Hematopoietic multipotent progenitor cell treated with erythropoietin and hydrocortisone succinate and interleukin-3 and kit ligand, for 4 days (in vitro differentiated cells): ENCODE data around the gene KIAA1217.
A peak's percentile ranks its signal among the peaks of the same experiment; 100 is the strongest.

Experiments
- DNase-seq: peaks from one replicate; pipeline ENCODE4 v3.0.0-alpha.2; 2015

Gene KIAA1217

DNA sequence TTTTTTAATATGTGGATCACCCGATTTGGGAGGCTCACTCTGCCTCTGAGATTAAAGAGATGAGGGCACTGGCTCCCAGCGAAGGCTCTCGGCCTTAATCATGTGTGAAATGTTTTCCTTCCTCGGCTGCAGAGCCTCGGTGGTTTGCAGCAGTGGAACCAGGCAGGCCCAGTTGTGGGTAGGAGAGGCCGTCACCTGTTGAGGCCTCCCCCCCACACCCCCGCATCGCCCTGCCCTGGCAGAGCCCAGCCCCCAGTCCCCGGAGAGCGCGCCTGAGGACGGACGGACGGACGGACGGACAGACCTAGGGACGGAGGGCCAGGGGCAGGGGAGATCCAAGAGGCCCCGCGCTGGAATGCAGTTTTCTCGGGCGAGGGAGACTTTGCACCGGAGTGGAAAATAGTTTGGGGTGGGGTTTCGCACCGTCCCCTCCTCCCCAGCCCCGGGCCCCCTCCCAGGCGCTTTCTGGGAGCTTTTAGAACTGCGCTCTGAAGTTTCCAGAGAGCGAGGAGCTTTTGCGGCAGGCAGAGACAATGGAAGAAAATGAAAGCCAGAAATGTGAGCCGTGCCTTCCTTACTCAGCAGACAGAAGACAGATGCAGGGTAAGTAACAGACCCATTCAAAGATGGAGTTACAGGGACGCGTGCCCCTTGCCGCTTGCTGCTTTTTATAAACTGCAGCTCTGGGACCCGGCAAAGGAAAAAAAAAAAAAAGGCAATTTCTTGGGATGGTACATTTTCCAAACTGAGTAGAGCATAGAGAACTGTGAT is at the start of gene KIAA1217:
Gene KIAA1217, plus strand, starts transcription at position 478 of the 771 bp plus-strand sequence. Its CDS starts 56 bp downstream, at position 534.
- DNase-seq: no peak

- DNase-seq: no peak
These were observed 46.5 kb upstream of the KIAA1217 start for GRCh38 chr10:24162206-24162985.

DNA sequence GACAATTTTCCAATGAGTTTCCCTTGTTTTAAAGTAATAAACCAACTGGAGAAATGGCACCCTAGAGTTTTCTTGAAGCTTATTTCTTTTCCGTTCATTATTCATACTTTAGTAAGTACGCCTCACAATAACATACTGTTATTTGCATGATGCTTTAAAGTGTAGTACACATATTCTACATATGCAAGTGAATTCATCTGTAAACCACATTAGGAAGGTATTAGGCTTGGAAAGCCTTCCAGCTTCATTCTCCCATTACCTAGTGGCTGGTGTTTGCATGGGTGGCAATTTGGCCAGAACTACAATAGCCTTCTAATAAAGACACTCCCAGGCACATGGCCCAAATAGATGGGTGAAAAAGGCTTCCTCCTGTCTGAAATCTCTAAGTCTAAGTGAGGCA is 45.5 kb upstream of the KIAA1217 start:
- no peak for DNase-seq

- DNase-seq: no peak
These were observed 40.4 kb upstream of the KIAA1217 start for GRCh38 chr10:24168258-24169170.

DNA sequence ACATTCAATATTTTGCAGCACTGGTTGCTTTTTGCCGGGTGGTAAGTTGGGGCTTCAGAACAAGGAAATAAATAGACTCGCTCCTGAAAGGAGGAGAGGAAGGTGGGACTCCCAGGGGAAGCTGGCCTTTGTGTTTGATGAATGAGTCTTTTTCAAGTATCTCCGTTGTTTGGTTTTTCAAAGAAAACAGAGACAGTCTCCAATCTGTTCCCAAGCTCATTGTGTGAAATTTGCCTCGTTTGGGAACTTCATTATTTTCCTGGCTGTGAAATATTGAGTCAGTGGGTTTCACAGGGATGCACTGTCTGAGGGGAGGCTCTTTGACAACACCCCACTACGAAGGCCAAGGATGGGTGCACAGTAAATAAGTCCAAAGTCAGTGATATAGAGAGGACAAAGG is 38.7 kb upstream of the KIAA1217 start:
- DNase-seq: no peak

DNA sequence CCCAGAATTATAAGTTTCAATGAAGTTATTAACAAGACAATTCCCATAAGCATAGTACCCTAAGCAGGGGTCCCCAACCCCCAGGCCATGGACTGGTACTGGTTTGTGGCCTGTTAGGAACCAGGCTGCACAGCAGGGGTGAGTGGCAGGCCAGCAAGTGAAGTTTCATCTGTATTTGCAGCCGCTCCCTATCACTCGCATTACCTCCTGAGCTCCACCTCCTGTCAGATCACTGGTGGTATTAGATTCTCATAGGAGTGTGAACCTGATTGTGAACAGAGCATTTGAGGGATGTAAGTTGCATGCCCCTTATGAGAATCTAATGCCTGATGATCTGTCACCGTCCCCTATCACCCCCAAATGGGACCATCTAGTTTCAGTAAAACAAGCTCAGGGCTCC is 36.0 kb upstream of the KIAA1217 start:
- DNase-seq: no peak

GRCh38 chr10:24174014-24174413 is 34.9 kb upstream of the KIAA1217 start:
- no peak for DNase-seq

DNA sequence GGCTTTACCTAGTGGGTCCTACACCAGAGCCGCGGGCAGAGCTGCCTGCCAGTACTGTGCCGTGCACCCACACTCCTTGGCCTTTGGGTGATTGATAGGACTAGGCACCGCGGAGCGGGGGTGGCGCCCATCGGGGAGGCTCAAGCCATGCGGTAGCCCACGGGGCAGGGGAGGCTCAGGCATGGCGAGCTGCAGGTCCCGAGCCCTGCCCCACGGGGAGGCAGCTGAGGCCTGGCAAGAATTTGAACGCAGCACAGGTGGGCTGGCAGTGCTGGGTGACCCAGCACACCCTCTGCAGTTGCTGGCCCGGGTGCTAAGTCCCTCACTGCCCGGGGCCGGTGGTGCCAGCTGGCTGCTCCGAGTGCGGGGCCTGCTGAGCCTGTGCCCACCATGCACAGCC is 32.3 kb upstream of the KIAA1217 start:
- no peak for DNase-seq

- DNase-seq: no peak
These were observed 31.3 kb upstream of the KIAA1217 start for GRCh38 chr10:24177636-24178035.

- DNase-seq: no peak
These were observed 28.0 kb upstream of the KIAA1217 start for GRCh38 chr10:24180891-24181290.

DNA sequence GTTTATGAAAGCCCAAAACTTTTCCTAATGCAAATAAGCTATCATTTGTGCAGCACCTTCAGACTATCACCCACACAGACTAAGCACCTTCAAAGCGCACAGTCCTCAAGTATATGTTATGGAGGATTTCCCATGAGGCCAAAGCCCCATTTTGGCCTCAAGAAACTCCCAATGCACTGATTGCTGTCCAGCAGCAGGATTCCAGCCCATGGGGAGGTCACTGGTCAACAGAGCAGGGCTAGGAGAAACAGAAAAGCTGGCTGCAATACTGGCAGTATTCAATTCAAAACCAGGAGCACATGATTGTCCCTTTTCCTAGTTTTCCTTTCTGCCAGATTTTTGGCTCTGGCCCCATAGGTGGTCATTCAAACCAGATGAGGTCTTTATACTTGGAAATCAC is 24.5 kb upstream of the KIAA1217 start:
- no peak for DNase-seq

DNA sequence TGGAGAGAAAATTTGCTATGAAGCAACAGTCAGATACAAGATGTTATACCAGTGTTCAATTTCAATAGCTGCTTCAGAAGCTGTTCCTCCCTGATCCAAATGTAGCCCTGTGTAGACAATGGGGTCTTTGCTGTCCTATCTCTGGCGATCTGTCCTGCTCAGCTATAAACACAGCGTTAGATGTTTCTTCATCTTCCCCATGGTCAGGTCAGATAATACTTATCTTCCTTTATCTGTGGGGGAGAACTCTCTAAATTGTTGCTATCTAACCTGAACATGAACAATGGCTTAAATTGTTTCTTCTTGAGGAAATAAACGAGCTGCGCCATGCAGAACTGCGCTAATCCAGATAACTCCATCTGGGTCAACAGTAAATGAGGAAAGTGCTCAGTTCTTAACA is 15.6 kb upstream of the KIAA1217 start:
- peak; percentile 38 for DNase-seq

DNA sequence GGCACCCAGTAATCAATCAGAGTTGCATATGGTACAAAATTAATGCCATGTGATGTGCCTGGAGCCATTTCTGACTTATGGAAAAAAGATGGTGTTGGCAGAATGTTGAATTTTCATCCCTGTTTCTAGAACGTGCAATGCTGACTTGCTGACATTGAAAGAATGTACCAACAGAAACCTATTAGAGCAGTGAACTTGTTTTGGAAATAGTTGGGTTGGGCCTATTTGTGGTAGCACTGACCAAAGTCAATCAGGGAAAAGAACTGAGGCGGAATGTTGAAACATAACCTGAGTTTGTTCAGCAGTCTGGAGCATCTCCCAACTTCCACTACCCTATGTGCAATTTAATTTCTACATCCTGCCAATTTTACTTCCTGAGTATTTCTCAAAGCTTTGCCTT is 11.7 kb upstream of the KIAA1217 start:
- no peak for DNase-seq

DNA sequence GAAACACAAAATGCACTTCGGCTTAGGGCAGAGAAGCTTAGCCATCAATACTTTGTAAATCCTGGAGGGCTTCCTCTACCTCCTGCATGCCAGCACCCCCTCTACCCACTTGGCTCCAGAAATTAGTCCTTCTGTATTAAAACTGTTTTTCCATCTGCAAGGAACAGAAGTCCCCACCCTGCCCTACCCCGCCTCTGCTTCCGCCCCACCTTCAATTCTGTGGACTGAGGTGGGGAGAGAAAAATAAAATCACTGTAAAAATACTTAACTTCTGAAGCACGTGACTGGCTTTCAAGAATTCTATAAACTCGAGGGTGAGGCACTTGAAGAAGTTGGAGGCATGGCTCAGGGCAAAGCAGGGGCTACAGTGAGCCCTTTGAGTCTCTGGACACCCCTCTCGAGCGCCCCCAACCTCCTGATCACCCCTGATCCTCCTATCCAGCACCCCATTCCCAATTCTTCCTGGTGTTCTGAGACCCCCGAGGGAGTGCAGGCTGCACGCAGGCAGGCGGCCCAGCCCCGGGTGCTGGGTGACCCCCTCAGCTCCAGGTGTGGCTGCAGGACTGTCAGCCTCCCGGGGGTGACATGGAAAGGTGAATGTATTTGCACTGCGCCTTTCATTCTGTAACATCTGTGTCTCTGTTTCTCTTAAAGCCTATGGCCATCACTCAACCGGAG is 7.3 kb upstream of the KIAA1217 start:
- DNase-seq: no peak

DNA sequence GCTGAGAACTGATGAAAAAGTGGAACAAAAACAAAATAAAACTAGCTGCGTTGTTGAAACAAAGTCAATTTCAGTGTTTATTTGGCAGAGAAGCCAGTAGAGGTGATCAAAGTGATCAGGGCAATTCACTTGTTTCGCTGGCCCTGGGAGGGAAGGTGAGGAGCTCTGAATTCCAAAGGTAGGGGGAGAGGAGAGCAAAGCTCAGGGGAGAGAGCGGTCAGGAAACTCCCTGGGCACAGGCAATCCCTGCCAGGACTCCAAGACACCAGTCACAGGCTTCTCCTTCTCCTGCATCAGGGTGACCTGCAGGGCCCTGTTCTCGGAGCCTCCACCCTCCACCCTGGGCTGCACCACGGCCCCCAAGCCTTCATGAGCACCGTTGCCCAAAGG is 6.8 kb upstream of the KIAA1217 start:
- no peak for DNase-seq

DNA sequence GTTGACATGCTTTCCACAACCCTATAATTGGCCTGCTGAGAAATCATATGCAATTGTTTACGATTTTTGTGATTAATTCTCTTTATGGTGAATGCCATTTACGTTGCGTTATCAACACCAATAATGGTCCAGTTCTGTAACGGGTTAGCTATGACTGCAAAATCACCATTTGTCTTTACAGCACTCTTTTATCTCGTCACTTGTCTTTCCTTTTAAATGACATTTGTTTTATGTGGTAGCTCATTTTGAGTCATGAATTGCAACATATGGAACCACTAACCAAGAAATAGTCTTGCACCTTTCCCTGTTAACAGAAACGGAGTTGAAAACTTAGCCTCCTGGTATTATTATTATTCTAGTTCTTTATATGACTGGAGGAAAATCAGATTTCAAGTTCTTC is 3.1 kb upstream of the KIAA1217 start:
- no peak for DNase-seq

DNA sequence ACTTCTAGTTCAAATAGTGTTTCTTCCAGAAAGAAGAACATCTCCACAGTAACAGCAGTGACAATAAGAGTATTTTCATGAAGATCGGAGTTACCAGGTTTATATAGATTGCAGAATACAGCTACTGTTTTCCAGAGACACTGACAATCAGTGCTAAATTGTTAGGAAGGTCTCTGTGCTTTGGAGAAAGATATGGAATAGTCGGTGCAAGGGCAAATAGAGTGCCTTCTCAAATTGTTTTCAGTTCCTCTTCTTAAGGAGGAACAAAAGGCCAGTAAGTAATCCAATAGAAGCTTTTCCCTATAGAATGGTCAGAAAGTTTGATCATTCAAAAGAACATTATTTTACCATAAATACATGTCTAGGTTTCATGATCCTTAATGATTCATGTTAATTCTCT is 2.6 kb upstream of the KIAA1217 start:
- no peak for DNase-seq

- no peak for DNase-seq
These were observed 2.0 kb upstream of the KIAA1217 start for GRCh38 chr10:24206926-24207325.

- no peak for DNase-seq
These were observed 1.6 kb upstream of the KIAA1217 start for GRCh38 chr10:24207341-24207740.

- DNase-seq: no peak
These were observed 942 bp upstream of the KIAA1217 start for GRCh38 chr10:24207781-24208611.

DNA sequence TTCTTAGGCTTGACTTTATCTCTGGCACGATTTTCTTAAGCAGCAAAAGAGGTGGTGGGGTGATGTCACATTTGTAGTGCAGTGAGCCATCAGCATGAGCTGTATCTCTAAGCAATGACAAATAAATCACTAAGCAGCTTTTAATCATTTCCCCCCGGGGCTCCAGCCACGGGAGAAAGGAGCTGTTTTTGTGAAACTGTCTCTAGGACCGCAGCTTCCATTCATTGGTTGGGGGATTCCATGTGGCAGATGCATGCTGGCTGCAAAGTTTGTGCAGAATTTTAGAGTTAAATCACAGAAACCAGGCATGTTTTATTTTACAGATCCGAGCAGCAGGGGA is 464 bp downstream of the KIAA1217 start:
- DNase-seq: no peak

- DNase-seq: no peak
These were observed 1.1 kb downstream of the KIAA1217 start for GRCh38 chr10:24209946-24210491.
